ENCODE measurements around the gene LHPP.

Gene LHPP

GRCh38 chr10:124592101-124592500 lies 130.5 kb downstream of the LHPP start:
- no peak for TF ChIP-seq CTCF (IDR thresholded peaks at IDR 0.05; ENCODE audit: insufficient read depth, missing control alignments)
- FAIRE-seq (no peak), DNase-seq (ENCODE audit: insufficient read length, low spot score) (no peak)

DNA sequence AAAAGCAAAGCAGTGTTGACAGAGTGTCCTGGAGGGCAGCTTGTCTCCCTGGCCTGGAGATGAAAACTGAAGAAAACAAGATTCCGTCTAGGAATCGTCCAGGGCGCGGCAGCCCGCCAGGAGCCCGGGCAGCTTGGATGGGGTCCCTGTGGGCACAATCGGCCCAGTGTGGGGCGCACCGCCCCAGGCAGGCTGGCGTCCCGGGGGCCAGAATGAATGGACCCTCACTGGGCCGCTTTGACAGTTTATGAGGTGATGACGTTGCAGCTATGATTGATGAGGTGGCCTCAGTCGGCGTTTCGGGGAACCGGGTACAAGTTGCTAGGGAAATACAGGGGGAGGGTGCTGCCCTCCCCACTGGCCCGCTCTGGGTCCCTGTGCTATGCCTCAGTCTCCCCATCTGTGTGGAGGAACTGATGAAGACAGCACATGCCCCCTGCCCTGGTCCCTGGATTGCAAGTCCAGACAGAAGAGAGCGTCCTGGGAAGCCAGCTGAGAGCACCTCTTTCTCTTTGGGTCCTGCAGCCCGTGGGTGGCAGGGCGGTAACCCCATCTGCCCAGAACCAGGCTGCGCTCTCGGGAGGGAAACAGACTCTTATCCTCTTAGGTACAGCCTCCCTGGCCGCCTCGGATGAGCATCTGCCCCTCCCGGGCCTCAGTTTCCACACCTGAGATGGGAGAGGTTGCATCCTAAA lies 131.3 kb downstream of the LHPP start:
- FAIRE-seq = no peak
- TF ChIP-seq CTCF (IDR thresholded peaks at IDR 0.05; ENCODE audit: insufficient read depth, missing control alignments) = no peak
- no peak for DNase-seq (ENCODE audit: insufficient read length, low spot score)

GRCh38 chr10:124593431-124593985 lies 131.9 kb downstream of the LHPP start:
- DNase-seq (ENCODE audit: insufficient read length, low spot score) (no peak), FAIRE-seq (no peak)
- TF ChIP-seq CTCF (IDR thresholded peaks at IDR 0.05; ENCODE audit: insufficient read depth, missing control alignments) = no peak

DNA sequence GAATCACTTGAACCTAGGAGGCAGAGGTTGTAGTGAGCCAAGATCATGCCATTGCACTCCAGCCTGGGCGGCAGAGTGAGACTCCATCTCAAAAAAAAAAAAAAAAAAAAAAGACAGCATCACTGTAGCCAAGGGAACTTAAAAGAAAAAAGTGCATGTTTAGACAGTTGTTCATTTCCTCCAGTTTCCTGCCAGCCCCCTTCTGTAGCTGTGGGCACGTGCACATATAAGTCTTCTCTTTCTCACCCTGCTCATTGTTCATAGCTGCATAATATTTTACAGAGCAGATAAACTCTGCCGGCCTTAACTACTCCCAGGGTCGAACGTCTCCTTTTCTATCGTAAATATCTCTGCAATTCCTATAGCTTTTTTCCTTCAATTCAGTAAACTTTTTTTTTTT lies 132.6 kb downstream of the LHPP start:
- TF ChIP-seq CTCF (IDR thresholded peaks at IDR 0.05; ENCODE audit: insufficient read depth, missing control alignments) = no peak
- FAIRE-seq (no peak), DNase-seq (ENCODE audit: insufficient read length, low spot score) (no peak)

DNA sequence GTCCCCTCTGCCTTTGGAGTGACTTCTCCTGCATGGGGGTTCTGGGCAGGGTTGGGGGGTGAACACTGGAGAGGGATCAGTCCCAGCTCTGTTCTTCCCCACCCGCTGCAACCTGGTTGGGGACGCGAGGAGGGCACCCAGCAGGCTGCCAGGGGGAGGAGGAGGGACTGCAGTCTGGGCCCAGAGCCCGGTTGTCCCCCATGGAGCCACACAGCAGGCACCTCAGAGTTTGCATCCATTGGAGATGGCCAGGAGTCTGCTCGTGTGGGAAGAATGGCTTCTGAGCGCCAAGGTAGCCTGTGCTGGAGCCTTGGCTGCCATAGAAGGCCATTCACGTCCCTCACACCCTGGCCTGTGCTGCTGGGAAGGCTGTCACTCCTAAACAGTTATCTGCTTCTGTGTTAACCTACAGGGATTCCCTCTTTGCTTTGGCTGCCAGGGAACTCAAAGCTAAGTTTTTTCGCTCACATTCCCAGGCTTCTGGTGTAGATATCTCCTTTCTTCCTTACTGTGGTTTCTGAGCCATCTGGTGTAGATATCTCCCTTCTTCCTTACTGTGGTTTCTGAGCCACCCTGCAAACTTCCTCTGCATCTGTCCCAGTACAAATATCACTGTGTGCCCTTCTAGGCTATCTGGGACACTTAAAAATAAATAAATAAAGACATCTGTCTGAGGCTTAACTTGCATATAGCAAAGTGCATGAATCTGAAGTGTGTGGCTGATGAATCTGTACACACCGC lies 133.7 kb downstream of the LHPP start:
- no peak for TF ChIP-seq CTCF (IDR thresholded peaks at IDR 0.05; ENCODE audit: insufficient read depth, missing control alignments)
- no peak for FAIRE-seq
- no peak for DNase-seq (ENCODE audit: insufficient read length, low spot score)

DNA sequence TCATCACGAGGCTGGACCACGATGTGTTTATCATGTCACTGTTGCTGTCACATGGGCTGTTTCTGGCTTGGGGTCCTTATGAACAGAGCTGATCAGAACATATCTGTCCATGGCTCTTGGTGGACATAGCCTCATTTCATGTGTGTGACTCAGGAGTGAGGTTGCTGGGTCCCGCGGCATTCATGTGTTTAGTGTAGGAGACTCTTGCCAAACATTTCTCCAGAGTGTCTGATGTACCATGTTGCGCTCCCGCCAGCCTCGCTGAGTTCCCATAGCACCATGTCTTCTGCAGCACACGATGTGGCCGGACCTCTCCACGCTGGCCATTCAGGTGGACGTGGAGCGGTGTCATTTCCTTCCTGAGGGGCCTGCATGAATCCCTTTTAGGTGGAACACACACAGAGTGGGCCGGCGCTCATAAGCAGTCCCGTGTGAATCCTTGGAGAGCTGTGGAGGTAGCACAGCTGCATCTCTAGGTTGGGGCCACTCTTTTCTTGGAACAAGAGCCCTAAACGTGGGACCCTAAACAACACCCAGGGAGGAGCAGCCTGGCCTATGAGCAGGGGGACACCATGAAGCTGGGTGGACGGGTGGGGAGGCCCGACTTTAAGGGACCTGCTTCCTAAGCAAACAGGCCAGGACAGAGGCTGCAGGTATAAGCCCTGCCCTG lies 134.6 kb downstream of the LHPP start:
- TF ChIP-seq CTCF (IDR thresholded peaks at IDR 0.05; ENCODE audit: insufficient read depth, missing control alignments) = no peak
- no peak for DNase-seq (ENCODE audit: insufficient read length, low spot score)
- FAIRE-seq = no peak

Measured in D721Med (cell line).